HG02588 (cell line): ENCODE data around the gene KIAA0753.
"Not testable (repeated sequence)": the region's sequence is repeated elsewhere in the genome, so short reads cannot be mapped to it uniquely, and the experiment has no call there.

ENCODE experiments used
- ATAC-seq: cut with Tn5 transposase; IDR thresholded peaks from one replicate; pipeline ENCODE4 v1.9.1; 2021; ENCODE audit warnings: mild to moderate bottlenecking, moderate library complexity; ENCODE audit not compliant: unreplicated experiment

Gene KIAA0753

GRCh38 chr17:6669479-6670212 lies 29.1 kb upstream of the KIAA0753 start:
- no peak for ATAC-seq

GRCh38 chr17:6668727-6669425 lies 28.4 kb upstream of the KIAA0753 start:
- no peak for ATAC-seq

GRCh38 chr17:6668219-6668618 lies 27.7 kb upstream of the KIAA0753 start:
- no peak for ATAC-seq

GRCh38 chr17:6667516-6667915 lies 27.0 kb upstream of the KIAA0753 start:
- ATAC-seq, result no peak

- ATAC-seq, result no peak
Measured at GRCh38 chr17:6666557-6666956, 26.0 kb upstream of the KIAA0753 start.

- no peak for ATAC-seq
Measured at GRCh38 chr17:6666077-6666521, 25.6 kb upstream of the KIAA0753 start.

GRCh38 chr17:6663200-6663599 lies 22.7 kb upstream of the KIAA0753 start:
- not testable (repeated sequence) for ATAC-seq

- no peak for ATAC-seq
Measured at GRCh38 chr17:6661464-6661848, 20.9 kb upstream of the KIAA0753 start.

- peak; percentile 72 for ATAC-seq
Measured at GRCh38 chr17:6660805-6661463, 20.4 kb upstream of the KIAA0753 start.

- no peak for ATAC-seq
Measured at GRCh38 chr17:6660101-6660500, 19.6 kb upstream of the KIAA0753 start.

- not testable (repeated sequence) for ATAC-seq
Measured at GRCh38 chr17:6658411-6658810, 17.9 kb upstream of the KIAA0753 start.

- ATAC-seq, result no peak
Measured at GRCh38 chr17:6657633-6658287, 17.2 kb upstream of the KIAA0753 start.

- not testable (repeated sequence) for ATAC-seq
Measured at GRCh38 chr17:6656797-6657632, 16.5 kb upstream of the KIAA0753 start.

GRCh38 chr17:6655732-6656361 lies 15.3 kb upstream of the KIAA0753 start:
- ATAC-seq, result not testable (repeated sequence)

- ATAC-seq, result no peak
Measured at GRCh38 chr17:6654841-6655731, 14.6 kb upstream of the KIAA0753 start.

- peak; percentile 14 for ATAC-seq
Measured at GRCh38 chr17:6651919-6652452, 11.5 kb upstream of the KIAA0753 start.

GRCh38 chr17:6651354-6651918 lies 10.9 kb upstream of the KIAA0753 start, which contains the start of the genes C17orf100 and MED31:
TSS of gene C17orf100 (plus strand) at chr17:6651762. CDS start at chr17:6651914, 152 bp downstream.
TSS of gene MED31 (minus strand) at chr17:6651605. CDS start at chr17:6651528, 77 bp downstream.
- peak; percentile 94 for ATAC-seq

GRCh38 chr17:6648181-6648580 lies 7.7 kb upstream of the KIAA0753 start:
- ATAC-seq, result no peak
